ENCODE results near the gene SHC2.

The SHC2 gene

GRCh38 chr19:492091-492531 is 31.3 kb upstream of the SHC2 start:
- in situ Hi-C loops (cut with HindIII; ENCODE audit: low sequenced_read_pairs), result no loop called here
- DNase-seq (ENCODE audit: low read depth, low spot score), result no peak
- no peak for TF ChIP-seq CTCF (IDR thresholded peaks at IDR 0.05; ENCODE audit: low read depth, low read length)
- H3K4me3 ChIP-seq (ENCODE audit: low read depth, low read length), result no peak overlapping the region

- TF ChIP-seq CTCF (IDR thresholded peaks at IDR 0.05; ENCODE audit: low read depth, low read length), result no peak
- in situ Hi-C loops (cut with HindIII; ENCODE audit: low sequenced_read_pairs), result no loop called here
- no peak for DNase-seq (ENCODE audit: low read depth, low spot score)
- no peak overlapping the region for H3K4me3 ChIP-seq (ENCODE audit: low read depth, low read length)
These were observed 30.4 kb upstream of the SHC2 start for GRCh38 chr19:491146-491741.

GRCh38 chr19:489418-490196 is 28.8 kb upstream of the SHC2 start:
- peak overlapping the region; percentile 70 for H3K4me3 ChIP-seq (ENCODE audit: low read depth, low read length)
- DNase-seq (ENCODE audit: low read depth, low spot score), result peak; percentile 13
- TF ChIP-seq CTCF (IDR thresholded peaks at IDR 0.05; ENCODE audit: low read depth, low read length), result no peak
- in situ Hi-C loops (cut with HindIII; ENCODE audit: low sequenced_read_pairs), result no loop called here

- H3K4me3 ChIP-seq (ENCODE audit: low read depth, low read length), result peak overlapping the region; percentile 70
- peak; percentile 95 for DNase-seq (ENCODE audit: low read depth, low spot score)
- TF ChIP-seq CTCF (IDR thresholded peaks at IDR 0.05; ENCODE audit: low read depth, low read length), result no peak
- in situ Hi-C loops (cut with HindIII; ENCODE audit: low sequenced_read_pairs), result no loop called here
These were observed 27.9 kb upstream of the SHC2 start for GRCh38 chr19:488505-489417.

GRCh38 chr19:485583-486236 is 24.9 kb upstream of the SHC2 start:
- no peak for TF ChIP-seq CTCF (IDR thresholded peaks at IDR 0.05; ENCODE audit: low read depth, low read length)
- H3K4me3 ChIP-seq (ENCODE audit: low read depth, low read length), result no peak overlapping the region
- DNase-seq (ENCODE audit: low read depth, low spot score), result peak; percentile 61
- in situ Hi-C loops (cut with HindIII; ENCODE audit: low sequenced_read_pairs), result no loop called here

GRCh38 chr19:485077-485476 is 24.2 kb upstream of the SHC2 start:
- in situ Hi-C loops (cut with HindIII; ENCODE audit: low sequenced_read_pairs), result no loop called here
- H3K4me3 ChIP-seq (ENCODE audit: low read depth, low read length), result no peak overlapping the region
- no peak for TF ChIP-seq CTCF (IDR thresholded peaks at IDR 0.05; ENCODE audit: low read depth, low read length)
- DNase-seq (ENCODE audit: low read depth, low spot score), result no peak

All from astrocyte of the spinal cord (primary cell).